VCaP (cell line): Measurements from ENCODE around the gene TDRD9.

Source experiments
- H3K27ac ChIP-seq: fragments of 450-650 bp; 2 replicates; pipeline ENCODE4 v1.5.1; 2017
- CTCF ChIP-seq: fragments of 450-650 bp; conservative IDR thresholded peaks from 2 replicates; pipeline ENCODE4 v1.5.1; 2017; ENCODE audit warnings: mild to moderate bottlenecking, moderate library complexity

Gene TDRD9

GRCh38 chr14:103920981-103921854, 7.0 kb upstream of the TDRD9 start:
- peak overlapping the region; percentile 87 for H3K27ac ChIP-seq
- peak; percentile 99 for TF ChIP-seq CTCF

- peak overlapping the region; percentile 87; the same call in 1 of the 2 replicates for H3K27ac ChIP-seq
These were observed 6.4 kb upstream of the TDRD9 start for GRCh38 chr14:103921855-103922200.

GRCh38 chr14:103923863-103924262, 4.4 kb upstream of the TDRD9 start:
- H3K27ac ChIP-seq = peak overlapping the region; percentile 33
- no peak for TF ChIP-seq CTCF

- no peak overlapping the region for H3K27ac ChIP-seq
- TF ChIP-seq CTCF = no peak
These were observed 2.9 kb upstream of the TDRD9 start for GRCh38 chr14:103925316-103925715.

- no peak overlapping the region for H3K27ac ChIP-seq
- no peak for TF ChIP-seq CTCF
These were observed 690 bp upstream of the TDRD9 start for GRCh38 chr14:103927566-103927965.

GRCh38 chr14:103930051-103930604, 1.9 kb downstream of the TDRD9 start:
- TF ChIP-seq CTCF = no peak
- no peak overlapping the region for H3K27ac ChIP-seq

- H3K27ac ChIP-seq = no peak overlapping the region
- no peak for TF ChIP-seq CTCF
These were observed 3.2 kb downstream of the TDRD9 start for GRCh38 chr14:103931422-103931821.
